Measurements from ENCODE around the gene FAM24A. TPM values are rescaled to one million over a fixed set of nuclear protein-coding genes. Genes with fewer than 3 reads are reported as not detected.
"Not testable (repeated sequence)": the region's sequence is repeated elsewhere in the genome, so short reads cannot be mapped to it uniquely, and the experiment has no call there.

Gene FAM24A, protein sequence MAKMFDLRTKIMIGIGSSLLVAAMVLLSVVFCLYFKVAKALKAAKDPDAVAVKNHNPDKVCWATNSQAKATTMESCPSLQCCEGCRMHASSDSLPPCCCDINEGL
- polyA plus RNA-seq (ENCODE audit: insufficient read length in 10 of 10): not detected
- long read RNA-seq, donor 1: 0 reads
- long read RNA-seq, donor 2: 0 reads
- long read RNA-seq, donor 3: 0 reads
- long read RNA-seq, donor 4: 0 reads
- long read RNA-seq, donor 5: 0 reads
- long read RNA-seq, donor 6, partial matches to known transcripts: 0 of 7 reads
- long read RNA-seq, donor 6, other reads (novel, unspliced or antisense): 7 of 7 reads
- long read RNA-seq, donor 7: 0 reads
- long read RNA-seq, donor 8: 0 reads
- long read RNA-seq, donor 9: 0 reads

DNA sequence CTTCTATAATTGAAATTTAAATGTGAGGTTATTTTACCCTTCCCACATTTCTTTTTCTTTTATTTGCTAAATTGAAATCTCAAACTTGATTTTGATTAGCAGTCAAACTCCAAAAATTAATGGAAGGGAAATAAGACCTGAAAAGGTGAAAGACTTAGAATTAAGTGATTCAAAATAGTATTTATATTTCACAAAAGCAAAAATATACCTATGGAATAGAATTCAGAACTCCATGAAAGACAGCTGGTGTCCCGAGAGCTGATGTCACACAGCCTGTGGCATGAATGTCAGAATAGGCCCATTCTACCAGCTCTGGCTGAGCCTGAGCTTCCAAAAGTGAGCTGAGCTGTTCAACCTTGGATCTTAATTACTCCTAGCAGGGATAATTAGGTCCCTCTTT is at the start of gene FAM24A:
TSS of gene FAM24A (plus strand) at position 301 of the 400 bp plus-strand sequence. CDS start 1,025 bp downstream, outside the sequence.
- DNase-seq: no peak

DNA sequence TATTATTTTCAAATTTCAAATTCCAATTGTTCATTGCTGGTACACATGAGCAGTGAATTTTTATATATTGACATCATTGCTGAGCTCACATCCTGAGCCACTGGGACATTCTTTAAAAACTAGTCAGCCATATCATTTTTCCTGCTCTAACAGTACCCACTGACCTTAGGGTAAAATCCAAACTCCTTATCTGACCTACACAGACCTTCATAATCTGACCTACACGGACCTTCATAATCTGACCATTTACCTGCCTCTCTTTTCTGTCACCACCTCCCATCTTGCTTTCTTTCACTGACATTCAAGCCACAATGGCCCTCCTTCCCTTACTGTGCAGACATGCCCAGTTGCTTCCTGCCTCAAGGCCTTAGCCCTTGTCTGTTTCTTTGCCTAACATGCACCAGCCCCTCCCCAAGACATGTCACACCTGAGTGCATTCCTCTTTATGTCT is 48.7 kb upstream of the FAM24A start:
- no peak for DNase-seq

DNA sequence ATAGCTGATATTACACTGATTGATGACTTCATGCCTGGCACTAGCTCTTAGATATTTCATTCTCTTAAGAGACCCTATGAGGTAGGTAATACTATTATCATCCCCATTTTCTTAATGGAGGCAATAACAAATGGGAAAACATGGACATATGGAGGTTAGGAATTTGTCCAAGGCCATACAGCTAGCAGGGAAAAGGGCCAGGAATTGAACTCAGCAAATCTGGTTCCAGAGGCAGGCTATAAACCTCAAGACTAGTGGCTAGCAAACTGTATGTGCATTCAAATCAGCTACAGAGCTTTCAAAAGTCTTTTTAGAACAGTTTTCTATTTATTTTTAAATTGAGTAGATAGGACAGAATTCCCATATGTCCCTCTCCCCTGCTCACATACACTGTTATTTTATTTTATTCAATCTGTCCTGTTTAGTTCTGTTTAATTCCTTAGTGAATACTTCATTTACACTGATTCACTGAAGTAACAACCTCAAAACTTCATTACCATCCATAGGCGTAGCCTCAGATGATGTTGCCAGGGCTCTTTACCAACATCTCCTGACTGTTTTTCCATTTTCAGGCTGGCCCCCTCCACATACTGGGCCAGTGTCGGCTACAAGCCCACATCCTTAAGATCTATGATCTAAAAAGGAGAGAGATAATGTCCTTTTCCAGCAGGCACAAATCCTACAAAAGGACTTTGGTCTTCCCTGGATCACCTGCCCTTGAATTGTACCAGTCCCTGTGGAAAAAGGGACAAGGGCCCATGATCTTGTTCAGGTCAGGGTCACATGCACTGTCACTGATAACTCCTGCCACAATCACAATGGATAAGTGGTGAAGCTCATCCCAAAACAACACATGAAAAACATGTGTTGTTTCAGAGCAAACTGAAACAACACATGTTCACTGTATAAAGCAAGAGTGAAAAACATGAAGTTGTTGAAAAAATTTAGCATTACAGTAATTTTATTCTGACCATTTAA is 46.9 kb upstream of the FAM24A start:
- DNase-seq: no peak

DNA sequence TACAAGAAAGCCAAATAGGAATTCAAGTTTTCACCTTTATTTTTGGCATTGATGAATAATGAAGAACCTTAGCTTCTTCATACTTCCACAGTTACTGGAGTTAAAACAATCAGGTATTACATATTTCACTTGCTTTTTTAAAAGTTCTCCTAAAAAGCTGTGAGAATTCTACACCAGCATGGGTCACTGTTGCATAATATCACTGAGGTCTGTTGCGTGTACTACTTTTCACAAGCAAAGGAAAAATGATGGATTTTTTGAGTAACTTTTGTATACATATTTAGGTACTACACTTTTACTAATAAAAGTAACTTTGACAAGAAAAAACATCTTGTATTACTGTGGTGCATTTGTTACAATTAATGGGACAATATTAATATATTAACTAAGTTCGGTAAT is 46.2 kb upstream of the FAM24A start:
- DNase-seq: no peak

DNA sequence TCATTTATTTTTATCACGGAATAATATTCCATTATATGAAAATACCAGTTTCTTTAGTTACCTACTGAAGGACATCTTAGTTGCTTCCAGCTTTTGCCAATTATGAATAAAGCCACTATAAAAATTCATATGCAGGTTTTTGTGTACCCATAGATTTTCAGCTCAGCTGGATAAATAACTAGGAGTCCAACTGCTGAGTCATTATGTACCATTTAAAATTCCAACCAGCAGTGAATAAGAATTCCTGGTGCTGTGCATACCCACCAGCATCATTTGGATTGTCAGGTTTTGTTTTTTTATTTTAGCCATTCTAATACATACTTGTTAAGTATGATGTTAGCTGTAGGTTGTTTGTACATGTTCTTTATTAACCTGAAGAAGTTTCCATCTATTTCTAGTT is 45.5 kb upstream of the FAM24A start:
- DNase-seq: no peak

DNA sequence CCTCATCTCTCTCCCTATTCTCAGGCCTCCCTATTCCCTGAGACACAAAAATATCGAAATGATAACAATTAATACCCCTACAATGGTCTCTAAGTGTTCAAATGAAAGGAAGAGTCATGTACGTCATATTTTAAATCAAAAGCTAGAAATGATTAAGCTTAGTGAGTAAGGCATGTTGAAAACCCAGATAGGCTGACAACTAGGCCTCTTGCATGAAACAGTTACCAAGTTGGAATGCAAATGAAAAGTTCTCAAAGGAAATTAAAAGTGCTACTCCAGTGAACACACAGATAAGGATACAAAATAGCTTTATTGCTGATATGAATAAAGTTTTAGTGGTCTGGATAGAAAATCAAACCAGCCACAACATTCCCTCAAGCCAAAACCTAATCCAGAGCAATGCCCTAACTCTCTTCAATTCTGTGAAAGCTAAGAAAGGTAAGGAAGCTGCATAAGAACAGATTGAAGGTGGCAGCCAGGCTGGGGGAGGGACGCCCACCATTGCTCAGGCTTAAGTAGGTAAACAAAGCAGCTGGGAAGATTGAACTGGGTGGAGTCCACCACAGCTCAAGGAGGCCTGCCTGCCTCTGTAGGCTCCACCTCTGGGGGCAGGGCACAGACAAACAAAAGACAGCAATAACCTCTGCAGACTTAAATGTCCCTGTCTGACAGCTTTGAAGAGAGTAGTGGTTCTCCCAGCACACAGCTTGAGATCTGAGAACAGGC is 43.5 kb upstream of the FAM24A start:
- DNase-seq: not testable (repeated sequence)

DNA sequence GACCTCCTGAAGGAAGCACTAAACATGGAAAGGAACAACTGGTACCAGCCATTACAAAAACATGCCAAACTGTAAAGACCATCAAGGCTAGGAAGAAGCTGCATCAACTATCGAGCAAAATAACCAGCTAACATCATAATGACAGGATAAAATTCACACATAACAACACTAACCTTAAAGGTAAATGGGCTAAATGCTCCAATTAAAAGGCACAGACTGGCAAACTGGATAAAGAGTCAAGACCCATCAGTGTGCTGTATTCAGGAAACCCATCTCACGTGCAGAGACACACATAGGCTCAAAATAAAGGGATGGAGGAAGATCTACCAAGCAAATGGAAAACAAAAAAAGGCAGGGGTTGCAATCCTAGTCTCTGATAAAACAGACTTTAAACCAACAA is 41.6 kb upstream of the FAM24A start:
- DNase-seq: not testable (repeated sequence)

DNA sequence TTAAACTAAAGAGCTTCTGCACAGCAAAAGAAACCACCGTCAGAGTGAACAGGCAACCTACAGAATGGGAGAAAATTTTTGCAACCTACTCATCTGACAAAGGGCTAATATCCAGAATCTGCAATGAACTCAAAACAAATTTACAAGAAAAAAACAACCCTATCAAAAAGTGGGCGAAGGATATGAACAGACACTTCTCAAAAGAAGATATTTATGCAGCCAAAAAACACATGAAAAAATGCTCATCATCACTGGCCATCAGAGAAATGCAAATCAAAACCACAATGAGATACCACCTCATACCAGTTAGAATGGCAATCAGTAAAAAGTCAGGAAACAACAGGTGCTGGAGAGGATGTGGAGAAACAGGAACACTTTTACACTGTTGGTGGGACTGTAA is 38.5 kb upstream of the FAM24A start:
- not testable (repeated sequence) for DNase-seq

DNA sequence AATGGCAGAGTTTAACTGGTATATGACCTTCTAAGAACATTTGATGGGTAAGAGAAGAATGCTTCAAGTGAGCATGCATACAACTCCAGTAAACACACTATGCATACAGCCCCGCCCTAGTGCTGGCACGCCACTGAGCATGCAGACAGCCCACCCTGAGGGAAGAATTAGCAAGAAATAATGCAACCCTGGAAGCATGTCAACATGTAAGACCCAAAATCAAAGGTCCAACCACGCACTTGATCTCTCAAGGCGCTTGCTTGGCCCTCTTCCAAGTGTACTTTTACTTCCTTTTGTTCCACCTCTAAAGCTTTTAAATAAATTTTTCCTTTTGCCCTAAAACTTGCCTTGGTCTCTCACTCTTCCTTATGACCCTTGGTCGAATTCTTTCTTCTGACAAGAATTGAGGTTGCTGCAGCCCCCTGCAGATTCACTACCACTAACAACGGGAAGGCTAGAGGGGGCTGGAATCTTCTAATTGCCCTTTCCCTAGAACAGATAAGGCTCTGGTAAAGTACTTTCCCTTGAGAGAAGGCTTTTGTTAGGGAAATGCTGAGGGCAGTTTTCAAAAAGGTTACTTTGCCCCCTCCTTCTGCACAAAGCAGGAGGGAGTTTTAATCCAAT is 34.5 kb upstream of the FAM24A start:
- DNase-seq: no peak

DNA sequence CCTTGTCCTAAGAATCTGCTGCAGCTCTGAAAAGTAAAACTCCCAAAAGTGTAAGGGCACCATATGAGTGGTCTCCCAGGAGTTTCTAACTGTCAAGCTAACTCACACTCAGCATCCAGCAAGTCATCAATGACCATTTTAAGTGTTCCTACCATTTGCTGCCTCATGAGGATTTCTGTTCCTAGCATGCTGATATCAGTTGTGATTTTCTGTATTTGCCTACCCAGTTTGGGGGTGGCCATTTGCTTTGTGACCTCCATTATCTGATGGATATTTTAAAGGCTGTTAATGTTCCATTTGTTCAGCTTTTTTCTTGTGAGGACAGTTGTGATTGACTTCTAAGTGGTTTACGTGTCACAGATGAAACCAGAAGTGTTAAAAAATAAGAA is 33.9 kb upstream of the FAM24A start:
- no peak for DNase-seq

DNA sequence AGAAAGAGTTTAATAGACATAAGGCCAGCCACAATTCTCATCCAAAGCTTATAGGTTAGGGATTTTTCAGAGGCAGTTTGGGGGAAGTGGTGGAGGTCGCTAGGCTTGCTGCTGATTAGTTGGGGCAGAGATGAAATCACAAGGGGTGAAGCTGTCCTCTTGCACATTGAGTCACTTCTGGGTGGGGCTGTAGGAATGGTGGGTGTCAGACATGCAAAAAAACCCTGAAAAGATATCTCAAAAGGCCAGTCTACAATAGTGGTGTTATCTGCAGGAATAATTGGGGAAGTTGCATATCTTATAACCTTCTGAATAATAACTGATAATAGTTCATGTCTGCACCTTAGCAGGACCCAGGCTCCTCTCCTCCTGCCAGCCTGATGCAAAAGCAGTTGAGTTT is 33.1 kb upstream of the FAM24A start:
- no peak for DNase-seq

DNA sequence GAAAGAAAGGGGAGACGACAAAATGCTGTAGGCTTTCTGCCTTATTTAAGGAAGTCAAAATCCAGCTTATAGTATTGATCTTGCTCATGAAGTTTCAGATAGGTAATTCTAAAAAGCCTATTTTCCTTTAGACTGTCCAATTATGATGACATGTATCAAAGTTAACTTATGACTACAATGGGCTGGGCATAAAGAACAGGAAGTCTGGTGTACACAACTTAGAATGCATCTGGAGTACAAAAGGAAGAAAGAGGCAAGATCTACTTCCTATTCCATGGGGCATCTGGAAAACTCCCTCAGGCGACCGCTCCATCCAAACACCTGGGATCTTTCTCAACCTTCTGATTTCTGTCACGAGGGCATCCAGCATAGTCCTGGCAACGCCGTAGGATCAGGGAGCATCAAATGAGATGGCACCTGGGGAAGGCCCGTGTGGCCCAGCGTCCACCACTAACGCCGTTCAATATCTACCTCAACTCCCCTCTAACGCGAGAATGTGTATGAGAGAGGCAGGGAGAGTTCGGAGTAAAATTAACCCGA is 31.5 kb upstream of the FAM24A start:
- no peak for DNase-seq

DNA sequence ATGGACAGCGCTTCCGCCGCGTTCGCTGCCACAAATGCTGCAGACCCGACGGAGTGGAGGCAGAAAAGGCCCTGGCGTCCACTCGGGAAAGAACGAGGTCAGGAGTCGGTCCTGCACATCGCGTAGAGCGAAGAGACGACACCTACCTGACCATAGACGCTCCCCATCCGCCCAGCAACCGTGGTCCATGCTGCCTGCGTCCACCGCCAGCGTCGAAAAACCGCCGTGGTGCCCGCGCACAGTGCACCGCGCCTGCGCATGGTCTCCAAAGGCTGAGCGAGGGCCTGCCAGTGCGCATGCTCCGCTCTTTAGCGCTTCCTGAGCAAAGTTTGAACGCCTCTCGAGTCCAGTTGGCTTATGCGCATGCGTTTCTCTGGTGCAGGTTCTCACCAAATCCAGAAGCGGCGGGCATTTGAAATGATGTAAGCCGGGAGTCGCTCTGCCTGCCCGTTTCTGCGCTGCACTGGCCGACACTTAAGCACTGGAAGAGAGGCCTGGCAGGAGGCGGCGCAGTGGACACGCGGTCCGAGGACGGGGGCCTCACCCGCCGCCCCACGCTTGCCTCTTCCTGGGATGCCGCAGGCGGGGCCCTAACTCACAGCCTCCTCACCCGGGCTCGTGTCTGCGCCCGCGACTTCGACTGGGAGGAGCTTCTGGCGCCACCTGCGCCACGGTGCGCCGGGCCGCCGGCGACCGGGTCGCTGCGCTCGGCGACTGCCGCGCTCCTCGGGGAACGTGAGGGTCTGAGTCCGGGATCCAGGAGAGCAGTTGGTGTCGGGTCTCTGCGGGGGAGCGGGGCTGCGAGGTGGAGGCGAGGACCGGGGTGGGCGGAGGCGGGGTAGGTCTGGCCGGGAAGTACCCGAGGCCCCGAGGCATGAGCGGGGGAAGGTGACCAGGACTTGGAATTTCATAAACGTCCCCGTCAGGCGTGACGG is 30.8 kb upstream of the FAM24A start, which contains the start of gene FAM24B:
TSS of gene FAM24B (minus strand) at position 243 of the 935 bp plus-strand sequence. CDS start 29,066 bp downstream, outside the sequence.
- peak; percentile 97 to 98 (median 98) for DNase-seq

DNA sequence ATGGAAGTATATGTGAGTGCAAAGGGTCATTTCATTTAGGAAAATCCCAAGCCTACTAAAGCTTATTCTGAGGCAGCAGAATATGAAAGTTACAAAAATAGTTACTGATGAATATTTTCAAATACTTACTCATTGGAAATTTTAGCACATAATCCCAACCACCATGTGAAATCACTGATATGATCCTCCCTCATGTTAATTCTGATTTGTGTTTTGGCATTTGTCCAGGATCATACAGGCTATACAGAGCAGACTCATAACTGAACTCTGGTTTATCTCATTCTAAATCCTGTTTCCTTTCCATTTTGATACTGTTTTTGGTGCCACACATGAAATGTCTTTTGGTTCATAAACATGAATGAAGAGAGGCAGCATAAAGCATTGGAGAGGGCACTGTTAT is 27.6 kb upstream of the FAM24A start:
- DNase-seq: no peak

DNA sequence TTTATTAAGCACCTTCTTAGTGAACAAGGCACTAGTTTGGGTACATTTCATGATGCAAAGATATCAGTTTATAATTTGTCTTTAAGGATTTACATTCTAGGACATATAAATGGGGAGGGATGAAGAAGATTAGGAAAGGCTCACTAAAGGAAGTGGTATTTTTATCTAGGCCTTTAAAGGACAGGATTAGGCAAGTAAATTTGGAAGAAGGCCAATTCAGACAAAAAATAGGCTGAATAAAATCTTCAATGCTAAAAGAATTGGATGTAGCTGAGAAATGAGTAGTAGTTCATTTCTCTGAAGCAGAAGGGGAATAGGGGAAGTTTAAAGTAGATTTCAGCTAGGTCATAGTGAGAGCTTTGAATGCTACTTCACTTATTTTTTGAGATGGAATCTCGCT is 26.2 kb upstream of the FAM24A start:
- no peak for DNase-seq

DNA sequence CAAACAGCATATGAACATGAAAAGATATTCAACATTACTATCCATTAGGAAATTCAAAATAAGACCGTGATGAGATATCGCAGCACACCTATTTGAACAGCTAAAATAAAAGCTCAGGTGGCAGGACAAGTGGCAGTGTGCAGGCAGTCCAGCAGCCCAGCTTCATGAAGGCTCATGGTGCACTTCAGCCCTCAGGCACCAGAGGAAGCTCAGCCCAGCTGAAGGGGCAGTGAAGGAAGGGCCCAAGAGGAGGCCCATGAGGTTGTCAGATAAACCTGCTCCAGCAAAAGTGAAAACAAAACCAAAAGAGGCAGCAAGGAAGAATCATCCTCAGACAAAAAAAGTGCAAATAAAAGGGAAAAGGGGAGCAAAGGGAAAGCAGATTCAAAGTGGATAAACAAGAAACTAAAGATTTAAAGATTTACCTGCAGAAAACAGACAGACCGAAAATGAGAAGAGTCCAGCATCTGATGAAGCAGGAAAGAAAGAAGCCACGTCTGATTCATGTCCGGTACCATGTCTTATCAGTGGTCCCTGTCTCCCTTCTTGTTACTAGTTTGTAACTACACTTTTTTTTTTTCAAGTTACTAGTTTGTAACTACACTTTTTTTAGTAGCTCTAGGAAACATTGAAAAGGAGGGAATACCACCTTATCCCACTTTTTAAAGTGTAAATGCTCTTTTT is 16.0 kb upstream of the FAM24A start:
- no peak for DNase-seq

DNA sequence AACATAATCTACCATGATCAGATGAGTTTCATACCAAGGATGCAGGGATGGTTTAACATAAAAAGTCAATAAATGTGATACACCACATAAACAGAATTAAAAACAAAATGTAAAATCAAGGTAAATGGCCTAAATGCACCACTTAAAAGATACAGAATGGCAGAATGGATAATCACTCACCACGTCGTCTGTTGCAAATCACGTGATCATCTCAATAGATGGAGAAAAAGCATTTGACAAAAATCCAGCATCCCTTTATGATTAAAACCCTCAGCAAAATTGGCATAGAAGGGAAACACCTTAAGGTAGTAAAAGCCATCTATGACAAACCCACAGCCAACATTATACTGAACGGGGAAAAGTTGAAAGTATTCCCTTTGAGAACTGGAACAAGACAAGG is 6.5 kb upstream of the FAM24A start:
- not testable (repeated sequence) for DNase-seq

DNA sequence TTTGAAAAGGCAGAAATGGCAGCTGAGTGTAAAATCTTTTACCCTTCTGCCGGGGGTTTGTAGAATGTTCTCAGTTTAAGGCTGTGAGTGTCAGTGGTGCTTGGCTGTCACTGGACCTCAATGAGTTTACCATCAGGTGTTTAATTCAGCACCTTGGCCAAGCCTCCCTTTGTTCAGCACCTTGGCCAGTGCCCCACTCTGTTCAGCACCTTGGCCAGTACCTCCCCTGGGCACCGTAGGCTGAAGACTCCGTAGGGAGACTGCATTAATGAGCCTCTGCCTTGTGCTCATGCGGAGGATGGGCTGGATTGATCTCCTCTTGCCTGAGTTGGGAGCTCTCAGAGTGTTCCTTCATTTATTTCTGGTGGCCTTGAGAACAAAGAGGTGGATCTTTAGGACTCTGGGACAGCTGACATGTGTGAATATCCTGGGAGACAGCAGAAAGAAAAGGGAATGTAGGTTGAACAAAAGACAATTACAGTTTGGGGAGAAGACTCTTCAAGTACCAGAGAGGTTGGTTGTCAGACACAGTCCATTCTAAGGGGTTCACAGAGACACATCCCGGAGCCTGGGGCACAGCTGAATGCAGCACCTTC is 1.6 kb downstream of the FAM24A start:
- peak; percentile 17 to 44 (median 38) for DNase-seq

DNA sequence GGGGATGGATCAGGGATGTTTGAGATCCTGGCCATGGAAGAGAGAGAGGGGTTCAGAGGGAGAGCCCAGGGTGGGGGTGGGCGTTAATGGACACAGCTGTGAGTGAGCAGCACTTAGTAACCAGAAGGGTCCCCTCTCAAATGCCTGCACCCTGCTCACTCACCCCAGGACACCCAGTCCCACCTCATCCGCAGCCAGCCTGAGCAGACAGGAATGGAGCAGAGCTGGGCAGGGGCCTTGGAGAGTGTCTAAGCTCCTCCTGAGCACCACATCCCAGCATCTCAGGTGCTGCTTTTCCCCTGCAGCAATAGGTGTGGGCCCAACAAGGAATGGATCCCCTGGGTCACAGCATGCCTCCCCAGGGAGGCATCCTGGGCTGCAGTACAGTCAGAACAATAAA is 5.3 kb downstream of the FAM24A start:
- DNase-seq: no peak
